ENCODE data around the gene ABHD12.

DNA sequence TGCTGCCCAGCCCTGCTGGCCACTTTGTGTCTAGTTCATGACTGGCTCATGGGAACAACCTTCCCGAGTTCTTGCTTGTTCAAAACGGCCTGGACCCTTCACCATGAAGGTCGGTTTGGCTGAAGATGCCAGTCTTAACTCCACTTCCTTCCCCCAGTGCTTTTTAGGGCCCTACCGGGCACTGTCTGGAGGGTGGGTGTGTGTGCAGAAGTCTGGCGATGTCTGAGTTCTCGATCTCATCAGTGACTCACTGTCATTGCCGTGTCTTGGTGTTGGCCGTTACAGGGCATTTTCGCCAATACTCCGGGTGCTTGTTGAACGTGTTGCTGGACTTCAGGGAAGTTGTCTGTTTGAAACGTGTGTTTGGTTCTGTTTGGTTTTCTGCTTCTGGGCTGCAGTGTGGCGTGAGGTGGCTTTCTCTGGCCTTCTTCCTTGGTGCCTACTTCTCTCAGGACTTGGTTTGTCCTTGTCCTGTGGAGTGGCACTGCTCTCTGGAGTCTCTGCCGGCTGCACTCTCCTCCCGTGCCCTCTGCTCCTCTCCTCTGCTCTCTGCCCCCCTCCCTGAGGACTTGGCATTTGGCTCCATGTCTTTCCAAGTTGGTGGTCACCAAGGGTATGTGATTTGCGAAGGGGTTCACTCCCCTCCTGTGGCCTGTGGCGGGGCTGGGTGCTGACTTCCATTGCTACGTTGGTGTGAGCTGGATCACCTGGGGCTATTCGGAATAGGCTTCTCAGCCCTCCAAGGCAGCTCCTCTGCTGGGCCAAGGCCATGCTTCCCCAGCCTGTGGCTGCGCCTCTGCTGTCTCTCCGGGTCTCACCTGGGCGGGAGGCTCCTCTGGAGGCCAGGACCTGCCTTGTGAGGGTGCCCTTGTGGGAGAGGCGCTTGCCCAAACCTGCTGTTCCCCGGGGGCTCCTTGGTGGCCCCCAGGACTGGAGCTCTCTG is 104.5 kb downstream of the ABHD12 start:
- TF ChIP-seq, protein P1, sequence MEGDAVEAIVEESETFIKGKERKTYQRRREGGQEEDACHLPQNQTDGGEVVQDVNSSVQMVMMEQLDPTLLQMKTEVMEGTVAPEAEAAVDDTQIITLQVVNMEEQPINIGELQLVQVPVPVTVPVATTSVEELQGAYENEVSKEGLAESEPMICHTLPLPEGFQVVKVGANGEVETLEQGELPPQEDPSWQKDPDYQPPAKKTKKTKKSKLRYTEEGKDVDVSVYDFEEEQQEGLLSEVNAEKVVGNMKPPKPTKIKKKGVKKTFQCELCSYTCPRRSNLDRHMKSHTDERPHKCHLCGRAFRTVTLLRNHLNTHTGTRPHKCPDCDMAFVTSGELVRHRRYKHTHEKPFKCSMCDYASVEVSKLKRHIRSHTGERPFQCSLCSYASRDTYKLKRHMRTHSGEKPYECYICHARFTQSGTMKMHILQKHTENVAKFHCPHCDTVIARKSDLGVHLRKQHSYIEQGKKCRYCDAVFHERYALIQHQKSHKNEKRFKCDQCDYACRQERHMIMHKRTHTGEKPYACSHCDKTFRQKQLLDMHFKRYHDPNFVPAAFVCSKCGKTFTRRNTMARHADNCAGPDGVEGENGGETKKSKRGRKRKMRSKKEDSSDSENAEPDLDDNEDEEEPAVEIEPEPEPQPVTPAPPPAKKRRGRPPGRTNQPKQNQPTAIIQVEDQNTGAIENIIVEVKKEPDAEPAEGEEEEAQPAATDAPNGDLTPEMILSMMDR (IDR thresholded peaks at IDR 0.05; ENCODE audit: insufficient read depth, low read length) = no peak
- no peak for TF ChIP-seq REST (IDR thresholded peaks at IDR 0.05; ENCODE audit: insufficient replicate concordance, low read depth)
